ENCODE results near the gene RFK.

DNA sequence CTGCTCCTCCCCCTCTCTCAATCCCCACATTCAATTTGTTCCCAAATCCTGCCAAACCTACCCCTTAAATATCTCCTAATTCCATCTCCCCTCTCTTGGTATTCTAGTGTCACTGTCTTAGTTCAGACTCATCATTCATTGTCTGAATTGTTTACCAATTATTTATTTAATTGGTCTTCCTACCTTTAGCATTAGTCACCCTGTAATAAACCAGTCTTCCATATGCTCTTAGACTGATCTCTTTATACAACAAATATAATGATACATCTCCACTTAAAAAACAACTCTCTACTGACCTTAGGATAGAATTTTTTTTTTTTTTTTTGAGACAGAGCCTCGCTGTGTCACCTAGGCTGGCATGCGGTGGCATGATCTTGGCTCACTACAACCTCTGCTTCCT lies 51.4 kb downstream of the RFK start:
- TF ChIP-seq, protein P1, sequence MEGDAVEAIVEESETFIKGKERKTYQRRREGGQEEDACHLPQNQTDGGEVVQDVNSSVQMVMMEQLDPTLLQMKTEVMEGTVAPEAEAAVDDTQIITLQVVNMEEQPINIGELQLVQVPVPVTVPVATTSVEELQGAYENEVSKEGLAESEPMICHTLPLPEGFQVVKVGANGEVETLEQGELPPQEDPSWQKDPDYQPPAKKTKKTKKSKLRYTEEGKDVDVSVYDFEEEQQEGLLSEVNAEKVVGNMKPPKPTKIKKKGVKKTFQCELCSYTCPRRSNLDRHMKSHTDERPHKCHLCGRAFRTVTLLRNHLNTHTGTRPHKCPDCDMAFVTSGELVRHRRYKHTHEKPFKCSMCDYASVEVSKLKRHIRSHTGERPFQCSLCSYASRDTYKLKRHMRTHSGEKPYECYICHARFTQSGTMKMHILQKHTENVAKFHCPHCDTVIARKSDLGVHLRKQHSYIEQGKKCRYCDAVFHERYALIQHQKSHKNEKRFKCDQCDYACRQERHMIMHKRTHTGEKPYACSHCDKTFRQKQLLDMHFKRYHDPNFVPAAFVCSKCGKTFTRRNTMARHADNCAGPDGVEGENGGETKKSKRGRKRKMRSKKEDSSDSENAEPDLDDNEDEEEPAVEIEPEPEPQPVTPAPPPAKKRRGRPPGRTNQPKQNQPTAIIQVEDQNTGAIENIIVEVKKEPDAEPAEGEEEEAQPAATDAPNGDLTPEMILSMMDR (IDR thresholded peaks at IDR 0.05; ENCODE audit: low read depth, low read length, missing input control) = no peak
- TF ChIP-seq, protein P2, sequence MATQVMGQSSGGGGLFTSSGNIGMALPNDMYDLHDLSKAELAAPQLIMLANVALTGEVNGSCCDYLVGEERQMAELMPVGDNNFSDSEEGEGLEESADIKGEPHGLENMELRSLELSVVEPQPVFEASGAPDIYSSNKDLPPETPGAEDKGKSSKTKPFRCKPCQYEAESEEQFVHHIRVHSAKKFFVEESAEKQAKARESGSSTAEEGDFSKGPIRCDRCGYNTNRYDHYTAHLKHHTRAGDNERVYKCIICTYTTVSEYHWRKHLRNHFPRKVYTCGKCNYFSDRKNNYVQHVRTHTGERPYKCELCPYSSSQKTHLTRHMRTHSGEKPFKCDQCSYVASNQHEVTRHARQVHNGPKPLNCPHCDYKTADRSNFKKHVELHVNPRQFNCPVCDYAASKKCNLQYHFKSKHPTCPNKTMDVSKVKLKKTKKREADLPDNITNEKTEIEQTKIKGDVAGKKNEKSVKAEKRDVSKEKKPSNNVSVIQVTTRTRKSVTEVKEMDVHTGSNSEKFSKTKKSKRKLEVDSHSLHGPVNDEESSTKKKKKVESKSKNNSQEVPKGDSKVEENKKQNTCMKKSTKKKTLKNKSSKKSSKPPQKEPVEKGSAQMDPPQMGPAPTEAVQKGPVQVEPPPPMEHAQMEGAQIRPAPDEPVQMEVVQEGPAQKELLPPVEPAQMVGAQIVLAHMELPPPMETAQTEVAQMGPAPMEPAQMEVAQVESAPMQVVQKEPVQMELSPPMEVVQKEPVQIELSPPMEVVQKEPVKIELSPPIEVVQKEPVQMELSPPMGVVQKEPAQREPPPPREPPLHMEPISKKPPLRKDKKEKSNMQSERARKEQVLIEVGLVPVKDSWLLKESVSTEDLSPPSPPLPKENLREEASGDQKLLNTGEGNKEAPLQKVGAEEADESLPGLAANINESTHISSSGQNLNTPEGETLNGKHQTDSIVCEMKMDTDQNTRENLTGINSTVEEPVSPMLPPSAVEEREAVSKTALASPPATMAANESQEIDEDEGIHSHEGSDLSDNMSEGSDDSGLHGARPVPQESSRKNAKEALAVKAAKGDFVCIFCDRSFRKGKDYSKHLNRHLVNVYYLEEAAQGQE (IDR thresholded peaks at IDR 0.05) = no peak
- TF ChIP-seq, protein P3, sequence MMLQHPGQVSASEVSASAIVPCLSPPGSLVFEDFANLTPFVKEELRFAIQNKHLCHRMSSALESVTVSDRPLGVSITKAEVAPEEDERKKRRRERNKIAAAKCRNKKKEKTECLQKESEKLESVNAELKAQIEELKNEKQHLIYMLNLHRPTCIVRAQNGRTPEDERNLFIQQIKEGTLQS (IDR thresholded peaks at IDR 0.05) = no peak
- TF ChIP-seq TAF1 (conservative IDR thresholded peaks at IDR 0.05) = no peak
- TF ChIP-seq, protein P4, sequence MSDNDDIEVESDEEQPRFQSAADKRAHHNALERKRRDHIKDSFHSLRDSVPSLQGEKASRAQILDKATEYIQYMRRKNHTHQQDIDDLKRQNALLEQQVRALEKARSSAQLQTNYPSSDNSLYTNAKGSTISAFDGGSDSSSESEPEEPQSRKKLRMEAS (IDR thresholded peaks at IDR 0.05) = no peak
